BLaER1 (cell line): ENCODE data around the gene TMEM237.

ENCODE experiments used
- H3K27ac ChIP-seq: shearing (Covaris generic); formaldehyde crosslinking; 2 replicates; pipeline ENCODE4 v1.8.1; 2022
- H3K27me3 ChIP-seq: shearing (Covaris generic); formaldehyde crosslinking; 2 replicates; pipeline ENCODE4 v1.8.1; 2022
- H3K36me3 ChIP-seq: shearing (Covaris generic); formaldehyde crosslinking; 2 replicates; pipeline ENCODE4 v1.8.1; 2022
- H3K4me1 ChIP-seq: shearing (Covaris generic); formaldehyde crosslinking; 2 replicates; pipeline ENCODE4 v1.8.1; 2022
- H3K4me2 ChIP-seq: shearing (Covaris generic); formaldehyde crosslinking; 2 replicates; pipeline ENCODE4 v1.8.1; 2022
- H3K4me3 ChIP-seq: shearing (Covaris generic); formaldehyde crosslinking; 2 replicates; pipeline ENCODE4 v1.8.1; 2022
- H3K9ac ChIP-seq: shearing (Covaris generic); formaldehyde crosslinking; 2 replicates; pipeline ENCODE4 v1.8.1; 2022
- H3K9me3 ChIP-seq: shearing (Covaris generic); formaldehyde crosslinking; 2 replicates; pipeline ENCODE4 v1.8.1; 2022
- H4K20me1 ChIP-seq: shearing (Covaris generic); formaldehyde crosslinking; 2 replicates; pipeline ENCODE4 v1.8.1; 2022
- Cebpa-rat ChIP-seq: shearing (Covaris generic); IDR thresholded peaks from 2 replicates; pipeline ENCODE4 v1.8.1; 2022

TMEM237 gene

GRCh38 chr2:201644001-201644400, 698 bp upstream of the TMEM237 start:
- H3K27ac ChIP-seq = no peak overlapping the region
- H3K4me2 ChIP-seq = peak overlapping the region; percentile 92

GRCh38 chr2:201642579-201643215, 606 bp downstream of the TMEM237 start:
- H3K4me2 ChIP-seq = peak overlapping the region; percentile 92
- no peaks in the 10 kb centered on the region for H3K27me3 ChIP-seq
- peak overlapping the region; percentile 86 for H3K27ac ChIP-seq
- peaks cover 25% of the 10 kb centered on the region for H3K4me1 ChIP-seq
- peak overlapping the region; percentile 94 for H3K4me3 ChIP-seq
- H3K36me3 ChIP-seq = peaks cover 17% of the 10 kb centered on the region
- H3K9ac ChIP-seq = peak overlapping the region; percentile 87
- H4K20me1 ChIP-seq = no peaks in the 10 kb centered on the region
- no peaks in the 10 kb centered on the region for H3K9me3 ChIP-seq
- TF ChIP-seq Cebpa-rat = no peak

More at GRCh38 chr2:201644001-201644400, 698 bp upstream of the TMEM237 start:
- no peak overlapping the region for H3K9ac ChIP-seq
- H3K36me3 ChIP-seq = peaks cover 4% of the 10 kb centered on the region
- no peaks in the 10 kb centered on the region for H4K20me1 ChIP-seq
- H3K4me1 ChIP-seq = peaks cover 25% of the 10 kb centered on the region
- H3K4me3 ChIP-seq = no peak overlapping the region; the same call in 1 of the 2 replicates
- no peaks in the 10 kb centered on the region for H3K27me3 ChIP-seq
- no peaks in the 10 kb centered on the region for H3K9me3 ChIP-seq
- no peak for TF ChIP-seq Cebpa-rat

- TF ChIP-seq Cebpa-rat = no peak
- Histone ChIP-seq H3K4me3 (peak overlapping the region; percentile 94), H3K27ac (peak overlapping the region; percentile 86), H3K9me3 (no peaks in the 10 kb centered on the region), H3K9ac (peak overlapping the region; percentile 87), H3K4me2 (peak overlapping the region; percentile 92), H3K27me3 (no peaks in the 10 kb centered on the region), H3K4me1 (peaks cover 25% of the 10 kb centered on the region), H4K20me1 (no peaks in the 10 kb centered on the region), H3K36me3 (peaks cover 23% of the 10 kb centered on the region)
These were observed 1.2 kb downstream of the TMEM237 start for GRCh38 chr2:201642086-201642578.

- Histone ChIP-seq H3K9ac (no peak overlapping the region), H3K27me3 (no peaks in the 10 kb centered on the region), H3K36me3 (peaks cover 51% of the 10 kb centered on the region), H3K4me3 (no peak overlapping the region), H3K4me2 (no peak overlapping the region), H3K27ac (no peak overlapping the region), H4K20me1 (no peaks in the 10 kb centered on the region), H3K4me1 (peaks cover 24% of the 10 kb centered on the region), H3K9me3 (no peaks in the 10 kb centered on the region)
- TF ChIP-seq Cebpa-rat = no peak
These were observed 4.1 kb downstream of the TMEM237 start for GRCh38 chr2:201639205-201639604.

GRCh38 chr2:201638326-201638725, 5.0 kb downstream of the TMEM237 start:
- no peak for TF ChIP-seq Cebpa-rat
- Histone ChIP-seq H3K9me3 (no peaks in the 10 kb centered on the region), H3K27me3 (no peaks in the 10 kb centered on the region), H3K4me2 (no peak overlapping the region), H3K36me3 (peaks cover 59% of the 10 kb centered on the region), H4K20me1 (no peaks in the 10 kb centered on the region), H3K4me3 (no peak overlapping the region), H3K9ac (no peak overlapping the region), H3K27ac (no peak overlapping the region), H3K4me1 (peaks cover 15% of the 10 kb centered on the region)

- Histone ChIP-seq H4K20me1 (no peaks in the 10 kb centered on the region), H3K9ac (no peak overlapping the region), H3K36me3 (peaks cover 92% of the 10 kb centered on the region), H3K27ac (no peak overlapping the region), H3K4me1 (peaks cover 5% of the 10 kb centered on the region; the same call in 1 of the 2 replicates), H3K4me2 (no peak overlapping the region), H3K4me3 (no peak overlapping the region), H3K27me3 (no peaks in the 10 kb centered on the region), H3K9me3 (no peaks in the 10 kb centered on the region)
- no peak for TF ChIP-seq Cebpa-rat
These were observed 9.5 kb downstream of the TMEM237 start for GRCh38 chr2:201633661-201634249.

- H4K20me1 ChIP-seq = no peaks in the 10 kb centered on the region
- peaks cover 79% of the 10 kb centered on the region for H3K36me3 ChIP-seq
- H3K4me1 ChIP-seq = peaks cover 5% of the 10 kb centered on the region; the same call in 1 of the 2 replicates
- no peaks in the 10 kb centered on the region for H3K9me3 ChIP-seq
- TF ChIP-seq Cebpa-rat = no peak
- no peaks in the 10 kb centered on the region for H3K27me3 ChIP-seq
- H3K27ac ChIP-seq = no peak overlapping the region
- H3K4me3 ChIP-seq = no peak overlapping the region
- no peak overlapping the region for H3K9ac ChIP-seq
- H3K4me2 ChIP-seq = no peak overlapping the region
These were observed 12.3 kb downstream of the TMEM237 start for GRCh38 chr2:201631041-201631440.

GRCh38 chr2:201630577-201630976, 12.7 kb downstream of the TMEM237 start:
- H3K27me3 ChIP-seq = no peaks in the 10 kb centered on the region
- H3K9ac ChIP-seq = no peak overlapping the region
- H3K4me1 ChIP-seq = peaks cover 5% of the 10 kb centered on the region; the same call in 1 of the 2 replicates
- H3K36me3 ChIP-seq = peaks cover 79% of the 10 kb centered on the region
- H3K27ac ChIP-seq = no peak overlapping the region
- no peaks in the 10 kb centered on the region for H3K9me3 ChIP-seq
- no peaks in the 10 kb centered on the region for H4K20me1 ChIP-seq
- no peak overlapping the region for H3K4me2 ChIP-seq
- no peak for TF ChIP-seq Cebpa-rat
- no peak overlapping the region for H3K4me3 ChIP-seq

GRCh38 chr2:201628545-201628944, 14.8 kb downstream of the TMEM237 start:
- no peak for TF ChIP-seq Cebpa-rat
- Histone ChIP-seq H3K27me3 (no peaks in the 10 kb centered on the region), H3K27ac (no peak overlapping the region), H3K4me3 (no peak overlapping the region), H3K4me1 (peaks cover 5% of the 10 kb centered on the region; the same call in 1 of the 2 replicates), H3K36me3 (peaks cover 70% of the 10 kb centered on the region), H4K20me1 (no peaks in the 10 kb centered on the region), H3K4me2 (no peak overlapping the region), H3K9ac (no peak overlapping the region), H3K9me3 (no peaks in the 10 kb centered on the region)

- H3K36me3 ChIP-seq = peaks cover 44% of the 10 kb centered on the region
- H3K9ac ChIP-seq = no peak overlapping the region
- no peaks in the 10 kb centered on the region for H4K20me1 ChIP-seq
- H3K27ac ChIP-seq = no peak overlapping the region
- H3K4me2 ChIP-seq = no peak overlapping the region
- peaks cover 6% of the 10 kb centered on the region; the same call in 1 of the 2 replicates for H3K9me3 ChIP-seq
- no peaks in the 10 kb centered on the region for H3K27me3 ChIP-seq
- no peaks in the 10 kb centered on the region for H3K4me1 ChIP-seq
- TF ChIP-seq Cebpa-rat = no peak
- H3K4me3 ChIP-seq = no peak overlapping the region
These were observed 20.9 kb downstream of the TMEM237 start for GRCh38 chr2:201622306-201622970.
